PC-3 (cell line): ENCODE measurements around the gene TM2D1. TPM values are rescaled to one million over a fixed set of nuclear protein-coding genes. Genes with fewer than 3 reads are reported as not detected.

Source experiments
- ATAC-seq: fragments of 200-7000 bp; cut with Tn5 transposase; 2 replicates; pipeline ENCODE4 v1.9.1; 2020; ENCODE audit warnings: mild to moderate bottlenecking, moderate library complexity
- BruUV-seq: library from RNA; stranded (reverse); fragments of 400-500 nt; replicated peaks from 2 replicates; lab custom pipeline; 2021; lab: Mats Ljungman, UMichigan
- CTCF ChIA-PET: fragments of 300-600 bp; sonication (Branson Sonifier 250); formaldehyde crosslinking; loops from one replicate; lab custom pipeline; 2022; ENCODE audit warnings: antibody characterized with exemption; lab: Charles Lee
- POLR2A ChIA-PET: fragments of 300-600 bp; sonication (Branson Sonifier 250); formaldehyde crosslinking; loops from one replicate; lab custom pipeline; 2022; ENCODE audit warnings: antibody characterized with exemption; ENCODE audit not compliant: unreplicated experiment; lab: Charles Lee
- DNase-seq: peaks from one replicate; pipeline ENCODE4 v3.0.0-alpha.2; 2015
- H2AFZ ChIP-seq: fragments of 300-600 bp; sonication (generic); 2 replicates; pipeline ENCODE4 v1.6.0; 2016; ENCODE audit warnings: antibody characterized with exemption, low read length
- H3F3A ChIP-seq: fragments of 300-600 bp; sonication (generic); one replicate; pipeline ENCODE4 v1.6.0; 2017; ENCODE audit warnings: antibody characterized with exemption, low read length, control low read depth, mild to moderate bottlenecking; ENCODE audit not compliant: unreplicated experiment
- H3K27ac ChIP-seq: fragments of 300-600 bp; sonication (generic); 2 replicates; pipeline ENCODE4 v1.5.1; 2016; ENCODE audit warnings: mild to moderate bottlenecking, low read length
- H3K27me3 ChIP-seq: fragments of 300-600 bp; sonication (generic); 2 replicates; pipeline ENCODE4 v1.6.1; 2016; ENCODE audit warnings: low read length, mixed read lengths
- H3K36me3 ChIP-seq: fragments of 300-600 bp; sonication (generic); 2 replicates; pipeline ENCODE4 v1.6.1; 2016; ENCODE audit warnings: low read depth, mixed run types, low read length, mixed read lengths
- H3K4me1 ChIP-seq: fragments of 300-600 bp; sonication (generic); 2 replicates; pipeline ENCODE4 v1.5.1; 2016; ENCODE audit warnings: low read length; ENCODE audit not compliant: insufficient read depth
- H3K4me2 ChIP-seq: fragments of 300-600 bp; sonication (generic); 2 replicates; pipeline ENCODE4 v1.6.0; 2016; ENCODE audit warnings: low read length
- H3K4me3 ChIP-seq: fragments of 300-600 bp; sonication (generic); 2 replicates; pipeline ENCODE4 v1.5.1; 2016; ENCODE audit warnings: mild to moderate bottlenecking, low read length, mixed read lengths
- H3K79me2 ChIP-seq: fragments of 300-600 bp; sonication (generic); 2 replicates; pipeline ENCODE4 v1.6.1; 2017; ENCODE audit warnings: low read length, mixed read lengths
- H3K9ac ChIP-seq: fragments of 300-600 bp; sonication (generic); 2 replicates; pipeline ENCODE4 v1.6.0; 2016; ENCODE audit warnings: mild to moderate bottlenecking, low read length
- H3K9me2 ChIP-seq: fragments of 300-600 bp; sonication (generic); replicated peaks from 2 replicates; pipeline ENCODE4 v1.6.1; 2016; ENCODE audit warnings: mixed run types, low read length, mixed read lengths
- H3K9me3 ChIP-seq: fragments of 300-600 bp; sonication (generic); 2 replicates; pipeline ENCODE4 v1.6.1; 2016; ENCODE audit warnings: low read length, mixed read lengths
- H4K20me1 ChIP-seq: fragments of 300-600 bp; sonication (generic); 2 replicates; pipeline ENCODE4 v1.6.1; 2016; ENCODE audit warnings: low read length, mixed read lengths
- CTCF ChIP-seq: fragments of 300-600 bp; sonication (generic); conservative IDR thresholded peaks from 2 replicates; pipeline ENCODE4 v1.5.1; 2017; ENCODE audit warnings: antibody characterized with exemption, low read depth, mild to moderate bottlenecking, low read length
- EZH2 ChIP-seq: fragments of 300-600 bp; sonication (generic); IDR thresholded peaks from one replicate; pipeline ENCODE4 v1.6.1; 2017; ENCODE audit warnings: antibody characterized with exemption, mild to moderate bottlenecking, low read length; ENCODE audit not compliant: unreplicated experiment
- EZH2phosphoT487 ChIP-seq: fragments of 300-600 bp; sonication (generic); IDR thresholded peaks from 2 replicates; pipeline ENCODE4 v1.6.1; 2018; ENCODE audit warnings: mild to moderate bottlenecking, antibody characterized with exemption, low read length, borderline replicate concordance
- intact Hi-C: fragments of 100-400 bp; cut with micrococcal nuclease; formaldehyde crosslinking; loops from 2 replicates; pipeline ENCODE4 v1.9.0; 2023
- total RNA-seq: library from RNA; depleted of rRNA; stranded (reverse); fragments of >200 nt; gene quantifications from 2 replicates; pipeline ENCODE4 v1.2.3, GENCODE V29; 2014

TM2D1 gene
- total RNA-seq, 1 experiment from 2014 or later: 48.0 TPM

GRCh38 chr1:61748566-61748965 lies 23.6 kb upstream of the TM2D1 start:
- Histone ChIP-seq H3K4me3 (no peak overlapping the region), H3K9me3 (no peaks in the 10 kb centered on the region), H4K20me1 (no peaks in the 10 kb centered on the region), H3K9ac (no peak overlapping the region), H3K4me2 (no peak overlapping the region), H3K4me1 (peaks cover 19% of the 10 kb centered on the region), H3K27ac (no peak overlapping the region), H2AFZ (no peak overlapping the region), H3F3A (no peaks in the 10 kb centered on the region), H3K36me3 (no peaks in the 10 kb centered on the region), H3K79me2 (peaks cover 89% of the 10 kb centered on the region), H3K9me2 (no peaks in the 10 kb centered on the region), H3K27me3 (no peaks in the 10 kb centered on the region)
- intact Hi-C loops: no loop called here
- CTCF ChIA-PET: interaction anchor here (0.6 kb wide), 1 partner anchor 120 kb away, joined by 3 read pairs; no protein-coding TSS in a partner anchor
- ATAC-seq: no peak
- no TSS peak for BruUV-seq
- no peak for DNase-seq
- POLR2A ChIA-PET: no interaction called here
- TF ChIP-seq EZH2: no peak
- no peak for TF ChIP-seq EZH2phosphoT487
- TF ChIP-seq CTCF: no peak

GRCh38 chr1:61746813-61747212 lies 21.9 kb upstream of the TM2D1 start:
- H3K9ac ChIP-seq: no peak overlapping the region; the same call in 1 of the 2 replicates
- H4K20me1 ChIP-seq: no peaks in the 10 kb centered on the region
- peak; percentile 15 for DNase-seq
- ATAC-seq: no peak
- peaks cover 24% of the 10 kb centered on the region for H3K4me1 ChIP-seq
- no peak overlapping the region for H3K4me2 ChIP-seq
- H3K9me3 ChIP-seq: no peaks in the 10 kb centered on the region
- H3K27me3 ChIP-seq: no peaks in the 10 kb centered on the region
- peak overlapping the region; percentile 29 for H3K27ac ChIP-seq
- CTCF ChIA-PET: no interaction called here
- BruUV-seq: no TSS peak
- H3F3A ChIP-seq: no peaks in the 10 kb centered on the region
- TF ChIP-seq CTCF (no peak), EZH2 (no peak), EZH2phosphoT487 (no peak)
- intact Hi-C loops: no loop called here
- peaks cover 83% of the 10 kb centered on the region for H3K79me2 ChIP-seq
- H2AFZ ChIP-seq: no peak overlapping the region
- no peak overlapping the region for H3K4me3 ChIP-seq
- H3K9me2 ChIP-seq: no peaks in the 10 kb centered on the region
- POLR2A ChIA-PET: no interaction called here
- no peaks in the 10 kb centered on the region for H3K36me3 ChIP-seq
